Uterus (tissue), 4 donors: ENCODE data around the gene KCNE2. TPM values are rescaled to one million over a fixed set of nuclear protein-coding genes. Genes with fewer than 3 reads are reported as not detected.

Source experiments
- DNase-seq, 2 donors: peaks; one replicate each; pipeline ENCODE4 v3.0.0-alpha.2; 2019 to 2020
- H3K27ac ChIP-seq, 2 donors: fragments of 200-600 bp; sonication (generic); 1 replicate in 1 of 2; 2 replicates in 1 of 2; pipeline ENCODE4 v1.5.1; 2016 to 2018
- H3K27me3 ChIP-seq, 2 donors: fragments of 200-600 bp; sonication (generic); one replicate each; pipeline ENCODE4 v1.5.1; 2018 to 2019; ENCODE audit warnings: control low read depth in 1 of 2
- H3K36me3 ChIP-seq, 2 donors: fragments of 200-600 bp; sonication (generic); one replicate each; pipeline ENCODE4 v1.5.1; 2019; ENCODE audit warnings: control low read depth in 1 of 2
- H3K4me1 ChIP-seq, 2 donors: fragments of 200-600 bp; sonication (generic); one replicate each; pipeline ENCODE4 v1.5.1; 2018 to 2019; ENCODE audit warnings: control low read depth in 1 of 2
- H3K4me3 ChIP-seq, 2 donors: fragments of 200-600 bp; sonication (generic); 1 replicate in 1 of 2; 2 replicates in 1 of 2; pipeline ENCODE4 v1.5.1; 2018 to 2019; ENCODE audit warnings: mild to moderate bottlenecking in 1 of 2
- H3K9me3 ChIP-seq, 2 donors: fragments of 200-600 bp; sonication (generic); one replicate each; pipeline ENCODE4 v1.5.1; 2019; ENCODE audit warnings: control low read depth in 1 of 2
- POLR2A ChIP-seq, 2 donors: fragments of 450-650 bp; IDR thresholded peaks; one replicate each; pipeline ENCODE4 v1.6.1; 2016; ENCODE audit warnings: antibody characterized with exemption in 2 of 2, mild to moderate bottlenecking in 1 of 2, moderate library complexity in 1 of 2
- intact Hi-C: fragments of 100-400 bp; cut with DNase I; formaldehyde crosslinking; loops from one replicate; pipeline ENCODE4 v1.15.1; 2023; ENCODE audit warnings: low total_unique reads
- total RNA-seq, 4 donors: library from RNA; depleted of rRNA in 3 of 4; stranded (reverse); fragments of >200 nt in 3 of 4; gene quantifications; one replicate each; pipeline versions ENCODE4 v1.1.0 to v1.2.4, GENCODE V29; 2014 to 2023
- TF ChIP-seq, protein P1 (sequence below), 4 experiments: fragments of 200-600 bp in 2 of 4; fragments of 450-650 bp in 2 of 4; sonication (generic) in 2 of 4; IDR thresholded peaks; one replicate each; pipeline ENCODE4 v1.5.1; 2016 to 2019; ENCODE audit warnings: antibody characterized with exemption in 4 of 4, mild to moderate bottlenecking in 2 of 4, moderate library complexity in 1 of 4
- donor health status: DM: yes; HTN: yes; CAD: no.

KCNE2 gene, protein sequence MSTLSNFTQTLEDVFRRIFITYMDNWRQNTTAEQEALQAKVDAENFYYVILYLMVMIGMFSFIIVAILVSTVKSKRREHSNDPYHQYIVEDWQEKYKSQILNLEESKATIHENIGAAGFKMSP
- under 1 TPM in 1 of 4 donors, not detected in 3; 0.85 TPM for total RNA-seq

DNA sequence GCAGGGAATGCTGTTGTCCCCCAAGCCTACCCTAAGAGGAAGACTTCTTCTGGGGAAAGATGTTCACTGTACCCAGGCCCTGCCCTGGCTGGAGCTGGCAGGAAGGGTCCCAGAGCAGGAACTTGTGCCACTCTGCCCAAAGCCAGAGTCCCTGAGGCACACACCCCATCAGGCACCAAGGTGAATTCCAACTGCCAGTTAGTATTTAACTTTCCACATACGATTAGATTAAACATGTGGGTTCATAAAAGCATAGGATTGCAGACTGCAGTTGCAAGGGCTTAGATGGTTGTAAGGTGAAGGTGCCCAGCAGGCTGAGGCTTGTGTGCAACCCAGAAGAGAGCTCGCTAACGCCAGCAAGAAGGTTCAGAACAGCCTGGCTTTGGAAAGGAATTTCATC, at the start of gene KCNE2:
Gene KCNE2, plus strand, starts transcription at position 274 of the 400 bp plus-strand sequence. CDS start 6,473 bp downstream, outside the sequence.
- Histone ChIP-seq H3K4me1 (no peaks in the 10 kb centered on the region), H3K27ac (no peak within 1 kb of the TSS), H3K9me3 (no peaks in the 10 kb centered on the region), H3K36me3 (no peaks in the 10 kb centered on the region), H3K27me3 (no peaks in the 10 kb centered on the region), H3K4me3 (no peak within 1 kb of the TSS)
- intact Hi-C loops, result no loop called here
- TF ChIP-seq POLR2A (IDR thresholded peaks at IDR 0.05), result no peak
- TF ChIP-seq, protein P1, sequence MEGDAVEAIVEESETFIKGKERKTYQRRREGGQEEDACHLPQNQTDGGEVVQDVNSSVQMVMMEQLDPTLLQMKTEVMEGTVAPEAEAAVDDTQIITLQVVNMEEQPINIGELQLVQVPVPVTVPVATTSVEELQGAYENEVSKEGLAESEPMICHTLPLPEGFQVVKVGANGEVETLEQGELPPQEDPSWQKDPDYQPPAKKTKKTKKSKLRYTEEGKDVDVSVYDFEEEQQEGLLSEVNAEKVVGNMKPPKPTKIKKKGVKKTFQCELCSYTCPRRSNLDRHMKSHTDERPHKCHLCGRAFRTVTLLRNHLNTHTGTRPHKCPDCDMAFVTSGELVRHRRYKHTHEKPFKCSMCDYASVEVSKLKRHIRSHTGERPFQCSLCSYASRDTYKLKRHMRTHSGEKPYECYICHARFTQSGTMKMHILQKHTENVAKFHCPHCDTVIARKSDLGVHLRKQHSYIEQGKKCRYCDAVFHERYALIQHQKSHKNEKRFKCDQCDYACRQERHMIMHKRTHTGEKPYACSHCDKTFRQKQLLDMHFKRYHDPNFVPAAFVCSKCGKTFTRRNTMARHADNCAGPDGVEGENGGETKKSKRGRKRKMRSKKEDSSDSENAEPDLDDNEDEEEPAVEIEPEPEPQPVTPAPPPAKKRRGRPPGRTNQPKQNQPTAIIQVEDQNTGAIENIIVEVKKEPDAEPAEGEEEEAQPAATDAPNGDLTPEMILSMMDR (IDR thresholded peaks at IDR 0.05), result no peak
- DNase-seq, result no peak

DNA sequence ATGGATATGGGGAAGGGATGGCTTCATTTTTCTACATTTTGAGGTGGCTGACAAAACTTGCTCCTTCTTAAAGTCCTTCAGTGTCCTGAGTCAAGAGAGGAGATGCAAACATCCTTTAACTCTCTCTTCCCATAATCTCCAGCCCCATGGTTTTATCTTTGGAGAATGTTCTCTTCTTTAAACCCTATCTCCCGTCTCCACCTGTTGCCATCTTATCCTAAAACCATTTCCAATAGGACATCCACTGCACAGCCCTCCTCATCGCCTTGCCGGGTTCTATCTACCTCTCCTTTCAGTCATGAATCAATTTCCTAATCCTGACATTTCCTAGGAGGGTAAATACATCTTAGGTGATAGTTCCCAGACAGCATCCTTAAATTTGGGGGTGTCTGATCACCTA, 44.2 kb upstream of the KCNE2 start:
- Histone ChIP-seq H3K27ac (no peak overlapping the region), H3K27me3 (no peaks in the 10 kb centered on the region), H3K4me1 (no peaks in the 10 kb centered on the region), H3K9me3 (no peaks in the 10 kb centered on the region), H3K4me3 (no peak overlapping the region), H3K36me3 (no peaks in the 10 kb centered on the region)
- no peak for DNase-seq
- TF ChIP-seq, protein P1 (IDR thresholded peaks at IDR 0.05), result no peak
- no peak for TF ChIP-seq POLR2A (IDR thresholded peaks at IDR 0.05)
- intact Hi-C loops, result no loop called here

DNA sequence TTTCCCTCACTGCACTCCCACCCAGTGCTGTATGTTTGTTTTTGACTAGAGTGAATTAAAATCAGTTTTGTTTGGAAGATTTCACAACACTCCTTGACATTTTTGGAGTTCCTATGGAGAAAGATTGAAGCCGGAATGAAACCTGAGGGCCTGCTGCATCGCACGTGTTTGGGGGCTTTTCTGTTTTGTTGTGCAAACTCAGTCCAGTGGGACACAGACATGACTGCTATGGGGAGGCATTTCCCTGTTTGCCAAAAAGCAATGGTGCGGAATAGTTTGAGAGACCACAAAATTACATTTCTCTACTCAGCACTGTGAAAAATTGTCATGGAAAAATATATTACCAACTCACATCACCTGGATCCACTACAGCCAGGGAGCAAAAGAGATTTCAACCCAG, 43.8 kb upstream of the KCNE2 start:
- TF ChIP-seq, protein P1 (IDR thresholded peaks at IDR 0.05), result no peak
- TF ChIP-seq POLR2A (IDR thresholded peaks at IDR 0.05), result no peak
- Histone ChIP-seq H3K9me3 (no peaks in the 10 kb centered on the region), H3K4me3 (no peak overlapping the region), H3K36me3 (no peaks in the 10 kb centered on the region), H3K4me1 (no peaks in the 10 kb centered on the region), H3K27me3 (no peaks in the 10 kb centered on the region), H3K27ac (no peak overlapping the region)
- no peak for DNase-seq
- intact Hi-C loops, result no loop called here

DNA sequence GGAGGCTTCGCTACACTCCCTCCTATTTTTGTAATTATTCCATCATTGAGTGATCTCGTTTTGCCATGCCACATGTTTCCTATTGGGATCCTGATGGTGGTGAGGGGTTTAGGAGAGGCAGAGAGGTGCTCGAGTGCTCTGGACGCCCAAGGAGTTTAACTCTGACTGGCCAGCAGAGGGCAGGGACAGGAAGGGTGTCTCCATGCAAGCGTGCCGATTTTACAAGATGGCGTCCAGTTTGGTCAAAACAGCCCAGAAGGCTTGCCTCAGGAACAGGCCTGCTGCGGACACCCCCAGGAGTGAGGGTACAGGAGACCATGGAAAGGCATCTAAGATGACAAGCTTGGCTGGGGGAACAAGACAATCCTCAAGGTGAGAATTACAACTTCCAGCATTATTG, 33.8 kb upstream of the KCNE2 start:
- no peak overlapping the region for H3K4me3 ChIP-seq
- no peaks in the 10 kb centered on the region for H3K36me3 ChIP-seq
- H3K27me3 ChIP-seq, result no peaks in the 10 kb centered on the region
- DNase-seq, result no peak
- TF ChIP-seq, protein P1 (IDR thresholded peaks at IDR 0.05), result no peak
- TF ChIP-seq POLR2A (IDR thresholded peaks at IDR 0.05), result no peak
- intact Hi-C loops, result no loop called here
- no peak overlapping the region for H3K27ac ChIP-seq
- H3K9me3 ChIP-seq, result no peaks in the 10 kb centered on the region
- H3K4me1 ChIP-seq, result no peaks in the 10 kb centered on the region

DNA sequence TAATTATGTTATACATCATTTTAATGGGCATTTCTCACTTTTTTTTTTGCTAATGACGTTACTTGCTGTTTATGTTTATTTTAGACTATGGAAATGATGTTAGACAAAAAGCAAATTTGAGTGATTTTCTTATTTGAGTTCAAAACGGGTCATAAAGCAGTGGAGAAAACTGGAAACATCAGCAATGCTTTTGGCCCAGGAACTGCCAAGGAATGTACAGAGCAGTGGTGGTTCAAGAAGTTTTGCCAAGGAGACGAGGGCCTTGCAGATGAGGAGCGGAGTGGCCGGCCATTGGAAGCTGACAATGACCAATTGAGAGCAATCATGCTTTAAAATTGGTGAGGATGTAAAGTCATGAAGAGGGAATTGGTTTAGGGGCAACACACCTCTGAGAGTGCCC, 32.1 kb upstream of the KCNE2 start:
- TF ChIP-seq POLR2A (IDR thresholded peaks at IDR 0.05), result no peak
- TF ChIP-seq, protein P1 (IDR thresholded peaks at IDR 0.05), result no peak
- Histone ChIP-seq H3K36me3 (no peaks in the 10 kb centered on the region), H3K4me3 (no peak overlapping the region), H3K4me1 (no peaks in the 10 kb centered on the region), H3K27me3 (no peaks in the 10 kb centered on the region), H3K9me3 (no peaks in the 10 kb centered on the region), H3K27ac (no peak overlapping the region)
- no peak for DNase-seq
- intact Hi-C loops, result no loop called here
